Choroid plexus epithelial cell (primary cell): ENCODE results near the gene ABHD17A.
A peak's percentile ranks its signal among the peaks of the same experiment; 100 is the strongest.

Experiments used
- DNase-seq: peaks from one replicate; pipeline ENCODE4 v3.0.0-alpha.2; 2010; ENCODE audit warnings: low read depth
- H3K4me3 ChIP-seq: 2 replicates; pipeline ENCODE4 v1.5.1; 2011; ENCODE audit warnings: low read depth, mild to moderate bottlenecking, control low read depth, low read length, moderate library complexity
- TF ChIP-seq, protein P1 (sequence below): conservative IDR thresholded peaks from 2 replicates; pipeline ENCODE4 v1.5.1; 2011; ENCODE audit warnings: low read depth, mild to moderate bottlenecking, control low read depth, inconsistent platforms, low read length, moderate library complexity

Gene ABHD17A

DNA sequence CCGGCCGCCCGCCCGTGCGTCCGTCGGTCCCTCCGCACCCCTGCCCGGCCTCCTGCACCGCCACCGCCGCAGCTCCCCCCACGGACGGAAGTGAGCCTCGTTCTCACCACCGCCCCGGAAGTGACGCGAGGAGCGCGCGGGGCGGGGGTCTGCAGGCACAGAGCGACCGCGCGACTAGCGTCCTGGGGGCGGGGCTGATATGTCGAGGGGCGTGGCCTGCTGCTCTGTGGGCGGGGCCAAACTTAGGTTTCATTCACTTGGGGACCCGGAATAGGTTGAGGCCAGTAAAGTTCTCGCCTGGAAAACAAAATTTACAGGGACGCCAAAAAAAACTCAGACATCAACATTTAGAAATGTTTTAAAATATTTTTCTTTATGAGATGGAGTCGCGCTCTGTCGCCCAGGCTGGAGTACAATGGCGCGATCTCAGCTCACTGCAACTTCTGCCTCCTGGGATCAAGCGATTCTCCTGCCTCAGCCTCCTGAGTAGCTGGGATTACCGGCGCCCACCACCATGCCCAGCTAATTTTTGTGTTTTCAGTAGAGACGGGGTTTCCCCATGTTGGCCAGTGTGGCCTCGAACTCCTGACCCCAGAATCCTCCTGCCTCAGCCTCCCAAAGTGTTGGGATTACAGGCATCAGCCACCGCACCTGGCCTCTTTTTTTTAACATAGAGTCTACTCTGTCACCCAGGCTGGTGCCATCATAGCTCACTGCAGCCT lies at the start of gene ABHD17A:
Gene ABHD17A (minus strand): TSS at position 99 of the 722 bp plus-strand sequence. CDS start 3,930 bp downstream, outside the sequence.
- peak; percentile 94 for DNase-seq
- H3K4me3 ChIP-seq, result peak within 1 kb of the TSS; percentile 88

DNA sequence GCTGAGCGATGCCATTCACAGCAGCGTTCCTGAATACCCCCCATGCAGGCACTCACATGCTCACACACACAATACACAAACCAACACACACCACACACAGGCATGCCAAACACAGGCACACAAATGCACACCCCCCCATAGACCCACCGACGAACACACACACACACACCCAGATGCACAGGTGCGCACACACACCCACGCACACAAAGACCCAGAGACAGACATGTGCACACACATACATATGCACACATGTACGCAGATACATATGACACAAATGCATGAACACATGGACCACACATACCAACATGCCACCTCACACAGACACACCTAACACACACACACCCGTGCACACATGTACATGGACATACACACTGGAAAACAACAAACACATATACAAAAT lies 48.6 kb upstream of the ABHD17A start:
- no peak for DNase-seq
- H3K4me3 ChIP-seq, result no peak overlapping the region
- TF ChIP-seq, protein P1, sequence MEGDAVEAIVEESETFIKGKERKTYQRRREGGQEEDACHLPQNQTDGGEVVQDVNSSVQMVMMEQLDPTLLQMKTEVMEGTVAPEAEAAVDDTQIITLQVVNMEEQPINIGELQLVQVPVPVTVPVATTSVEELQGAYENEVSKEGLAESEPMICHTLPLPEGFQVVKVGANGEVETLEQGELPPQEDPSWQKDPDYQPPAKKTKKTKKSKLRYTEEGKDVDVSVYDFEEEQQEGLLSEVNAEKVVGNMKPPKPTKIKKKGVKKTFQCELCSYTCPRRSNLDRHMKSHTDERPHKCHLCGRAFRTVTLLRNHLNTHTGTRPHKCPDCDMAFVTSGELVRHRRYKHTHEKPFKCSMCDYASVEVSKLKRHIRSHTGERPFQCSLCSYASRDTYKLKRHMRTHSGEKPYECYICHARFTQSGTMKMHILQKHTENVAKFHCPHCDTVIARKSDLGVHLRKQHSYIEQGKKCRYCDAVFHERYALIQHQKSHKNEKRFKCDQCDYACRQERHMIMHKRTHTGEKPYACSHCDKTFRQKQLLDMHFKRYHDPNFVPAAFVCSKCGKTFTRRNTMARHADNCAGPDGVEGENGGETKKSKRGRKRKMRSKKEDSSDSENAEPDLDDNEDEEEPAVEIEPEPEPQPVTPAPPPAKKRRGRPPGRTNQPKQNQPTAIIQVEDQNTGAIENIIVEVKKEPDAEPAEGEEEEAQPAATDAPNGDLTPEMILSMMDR, result no peak

DNA sequence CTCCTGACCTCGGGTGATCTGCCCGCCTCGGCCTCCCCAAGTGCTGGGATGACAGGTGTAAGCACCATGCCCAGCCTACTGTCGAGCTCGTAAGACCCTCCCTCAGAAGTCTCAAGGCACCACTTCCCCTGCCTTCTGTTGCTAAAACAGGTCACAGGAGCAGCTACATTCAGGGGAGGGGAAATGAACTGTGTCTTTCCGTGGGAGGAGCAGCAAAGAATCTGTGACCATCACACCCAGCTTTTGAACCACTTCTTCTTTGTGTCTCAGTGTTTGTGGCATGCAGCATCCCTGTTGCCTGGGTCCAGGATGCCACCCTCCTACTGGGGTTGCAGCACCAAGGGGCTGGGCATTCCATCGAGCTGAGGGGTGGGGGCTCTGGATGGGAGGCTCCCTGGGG lies 47.9 kb upstream of the ABHD17A start:
- H3K4me3 ChIP-seq, result no peak overlapping the region
- TF ChIP-seq, protein P1, result no peak
- DNase-seq, result no peak

DNA sequence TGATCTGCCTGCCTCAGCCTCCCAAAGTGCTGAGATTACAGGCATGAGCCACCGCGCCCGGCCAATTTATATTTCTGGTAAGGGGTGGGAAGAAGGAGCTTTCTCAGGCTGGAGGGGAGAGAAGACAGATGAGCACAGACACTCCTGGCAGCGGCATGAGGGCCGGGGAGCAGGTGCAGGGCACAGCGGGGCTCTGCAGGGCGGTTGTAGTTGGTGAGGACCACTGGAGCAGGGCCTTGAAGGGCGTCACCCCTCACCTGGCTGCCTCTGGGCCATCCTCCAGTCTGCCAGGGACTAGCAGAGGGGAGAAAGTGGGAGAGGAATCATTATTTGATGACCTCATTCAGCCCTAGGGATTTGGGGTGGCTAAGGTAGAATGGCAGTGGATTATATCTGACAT lies 47.1 kb upstream of the ABHD17A start:
- TF ChIP-seq, protein P1, result no peak
- no peak for DNase-seq
- H3K4me3 ChIP-seq, result no peak overlapping the region

DNA sequence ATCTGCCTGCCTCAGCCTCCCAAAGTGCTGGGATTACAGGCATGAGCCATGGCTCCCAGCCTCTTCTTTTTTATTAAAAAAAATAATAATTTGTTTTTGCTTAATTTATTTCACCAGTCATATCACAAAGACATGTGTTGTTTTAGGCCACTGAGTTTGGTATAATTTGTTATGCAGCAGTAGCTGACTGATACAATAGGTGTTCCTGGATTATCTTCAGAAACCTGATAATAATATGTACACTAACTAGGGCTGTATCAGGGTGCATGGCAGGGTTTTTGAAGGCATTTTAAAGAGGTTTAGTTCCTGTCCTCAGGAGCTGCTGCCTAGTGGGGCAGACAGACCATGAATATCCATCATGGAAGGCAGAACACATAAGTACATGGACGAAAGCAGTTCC lies 46.1 kb upstream of the ABHD17A start:
- no peak for DNase-seq
- no peak overlapping the region for H3K4me3 ChIP-seq
- TF ChIP-seq, protein P1, result no peak

DNA sequence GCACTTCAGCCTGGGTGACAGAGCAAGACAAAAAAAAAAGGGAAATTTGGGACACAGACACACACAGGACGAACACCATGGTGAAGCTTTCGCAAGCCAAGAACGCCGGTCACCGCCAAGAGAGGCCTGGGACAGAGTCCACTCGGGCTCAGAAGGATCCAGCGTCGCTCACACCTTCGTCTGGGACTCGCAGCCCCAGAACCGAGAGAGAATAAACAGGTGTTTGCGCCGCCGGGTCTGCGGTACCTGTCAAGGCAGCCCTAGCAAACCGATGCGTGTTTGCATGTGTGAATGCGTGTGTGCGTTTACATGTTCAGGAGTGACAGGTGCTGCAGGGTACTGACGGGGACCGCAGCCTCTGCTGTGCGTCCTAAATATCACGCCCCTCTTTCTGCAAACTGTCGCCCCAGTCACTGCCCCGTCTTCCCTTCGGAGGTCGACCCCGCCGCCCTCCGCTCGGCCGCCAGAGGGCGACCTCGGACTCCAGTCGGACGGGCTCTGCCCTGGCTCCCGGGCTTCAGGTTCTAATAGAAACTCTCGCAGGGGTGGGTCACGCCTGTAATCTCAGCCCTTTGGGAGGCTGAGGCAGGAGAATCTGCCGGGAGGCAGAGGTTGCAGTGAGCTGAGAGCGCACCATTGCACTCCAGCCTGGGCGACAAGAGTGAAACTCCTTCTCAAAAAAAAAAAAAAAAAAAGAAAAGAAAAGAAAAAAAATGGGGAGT lies 43.9 kb upstream of the ABHD17A start:
- peak; percentile 72 for DNase-seq
- peak overlapping the region; percentile 45 for H3K4me3 ChIP-seq
- TF ChIP-seq, protein P1, result peak; percentile 86

- H3K4me3 ChIP-seq, result no peak overlapping the region
- no peak for DNase-seq
- TF ChIP-seq, protein P1, result no peak
Observed at GRCh38 chr19:1925544-1925943, 40.2 kb upstream of the ABHD17A start.
